ENCODE results near the gene GPR21. TPM values are rescaled to one million over a fixed set of nuclear protein-coding genes. Genes with fewer than 3 reads are reported as not detected.

Gene GPR21
- total RNA-seq, 2 experiments from 2014 or later: 0.74 to 0.89 TPM

DNA sequence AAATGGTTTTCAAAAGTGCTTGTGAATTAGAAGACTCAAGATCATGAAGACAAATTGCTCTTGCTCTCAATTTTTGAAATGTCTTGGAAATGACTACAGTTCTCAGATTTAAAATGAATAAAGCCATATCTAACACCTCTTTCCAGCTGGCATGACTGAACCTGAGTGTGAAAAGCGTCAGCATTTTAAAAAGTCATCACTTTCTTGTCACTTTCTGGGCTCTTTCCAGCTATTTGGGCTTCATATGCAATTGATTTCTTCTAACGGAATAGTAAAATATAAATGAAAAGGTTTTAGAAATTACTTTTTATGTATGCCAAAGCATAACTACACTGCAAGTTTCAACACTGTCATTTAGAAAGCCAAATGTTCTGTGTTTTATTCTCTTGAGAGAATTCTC is 2.3 kb downstream of the GPR21 start:
- intact Hi-C loops (cut with DNase I, micrococcal nuclease): no loop called here
- Mint-ChIP-seq H3K27ac (no peak overlapping the region), H3K27me3 (no peaks in the 10 kb centered on the region), H3K4me3 (no peak overlapping the region), H3K4me1 (ENCODE audit: low read depth) (peaks cover 12% of the 10 kb centered on the region), H3K36me3 (ENCODE audit: low read depth) (peaks cover 37% of the 10 kb centered on the region), H3K9me3 (no peaks in the 10 kb centered on the region)
- Histone ChIP-seq H3K27ac (ENCODE audit: low read depth in 1 of 2, low read length in 2 of 2) (no peak overlapping the region), H3K27me3 (ENCODE audit: control insufficient read depth in 1 of 2, insufficient read depth in 2 of 2, low read length in 2 of 2) (no peaks in the 10 kb centered on the region), H3K36me3 (ENCODE audit: insufficient read depth, low read length) (peaks cover 17% of the 10 kb centered on the region), H3K4me3 (ENCODE audit: low read length) (no peak overlapping the region), H3K4me1 (ENCODE audit: insufficient read depth, low read length) (no peaks in the 10 kb centered on the region), H3K9me3 (ENCODE audit: control insufficient read depth in 1 of 2, insufficient read depth in 1 of 2, low read length in 2 of 2) (no peaks in the 10 kb centered on the region)
- ChIA-PET POLR2A (no interaction called here), CTCF (no interaction called here)
- DNase-seq (no peak), ATAC-seq (ENCODE audit: poor library complexity) (no peak)
- TF ChIP-seq, protein P1, sequence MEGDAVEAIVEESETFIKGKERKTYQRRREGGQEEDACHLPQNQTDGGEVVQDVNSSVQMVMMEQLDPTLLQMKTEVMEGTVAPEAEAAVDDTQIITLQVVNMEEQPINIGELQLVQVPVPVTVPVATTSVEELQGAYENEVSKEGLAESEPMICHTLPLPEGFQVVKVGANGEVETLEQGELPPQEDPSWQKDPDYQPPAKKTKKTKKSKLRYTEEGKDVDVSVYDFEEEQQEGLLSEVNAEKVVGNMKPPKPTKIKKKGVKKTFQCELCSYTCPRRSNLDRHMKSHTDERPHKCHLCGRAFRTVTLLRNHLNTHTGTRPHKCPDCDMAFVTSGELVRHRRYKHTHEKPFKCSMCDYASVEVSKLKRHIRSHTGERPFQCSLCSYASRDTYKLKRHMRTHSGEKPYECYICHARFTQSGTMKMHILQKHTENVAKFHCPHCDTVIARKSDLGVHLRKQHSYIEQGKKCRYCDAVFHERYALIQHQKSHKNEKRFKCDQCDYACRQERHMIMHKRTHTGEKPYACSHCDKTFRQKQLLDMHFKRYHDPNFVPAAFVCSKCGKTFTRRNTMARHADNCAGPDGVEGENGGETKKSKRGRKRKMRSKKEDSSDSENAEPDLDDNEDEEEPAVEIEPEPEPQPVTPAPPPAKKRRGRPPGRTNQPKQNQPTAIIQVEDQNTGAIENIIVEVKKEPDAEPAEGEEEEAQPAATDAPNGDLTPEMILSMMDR (IDR thresholded peaks at IDR 0.05): no peak

DNA sequence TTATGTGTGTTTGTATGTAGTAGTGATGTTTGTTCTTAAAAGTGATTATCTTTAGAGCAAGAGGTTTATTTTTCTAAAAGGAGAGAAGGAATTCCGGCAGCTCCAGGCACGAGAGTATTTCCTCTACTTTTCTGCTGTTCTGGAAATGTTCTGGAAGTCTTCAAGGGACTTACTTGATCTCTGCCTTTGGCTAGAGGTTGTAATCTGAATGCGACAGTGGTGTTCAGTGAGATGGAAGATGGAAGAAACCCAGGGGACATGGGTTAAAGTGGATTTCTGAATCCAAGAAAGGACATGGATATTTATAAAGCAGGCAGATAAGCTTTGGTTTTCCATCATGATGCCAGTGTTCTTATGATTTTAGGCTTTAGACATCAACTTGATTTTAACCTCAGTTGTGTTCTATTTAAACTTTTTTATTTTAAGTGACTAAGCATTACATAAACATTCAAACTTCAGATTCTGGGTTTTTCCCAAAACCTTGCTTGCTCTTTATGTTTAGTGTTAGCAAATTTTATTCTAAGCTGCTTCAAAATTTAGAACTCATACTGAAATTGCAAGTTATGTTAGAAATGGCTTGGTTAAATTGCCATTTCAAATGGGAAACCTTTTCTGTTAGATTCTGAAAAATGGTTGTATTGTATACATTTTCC is 3.6 kb downstream of the GPR21 start:
- no peak for DNase-seq
- Histone ChIP-seq H3K27ac (ENCODE audit: low read depth in 1 of 2, low read length in 2 of 2) (no peak overlapping the region), H3K9me3 (ENCODE audit: control insufficient read depth in 1 of 2, insufficient read depth in 1 of 2, low read length in 2 of 2) (no peaks in the 10 kb centered on the region), H3K36me3 (ENCODE audit: insufficient read depth, low read length) (peaks cover 20% of the 10 kb centered on the region), H3K4me1 (ENCODE audit: insufficient read depth, low read length) (no peaks in the 10 kb centered on the region), H3K27me3 (ENCODE audit: control insufficient read depth in 1 of 2, insufficient read depth in 2 of 2, low read length in 2 of 2) (no peaks in the 10 kb centered on the region), H3K4me3 (ENCODE audit: low read length) (no peak overlapping the region)
- H3K27me3 Mint-ChIP-seq: no peaks in the 10 kb centered on the region
- H3K36me3 Mint-ChIP-seq (ENCODE audit: low read depth): peaks cover 42% of the 10 kb centered on the region
- intact Hi-C loops (cut with DNase I, micrococcal nuclease): no loop called here
- TF ChIP-seq, protein P1 (IDR thresholded peaks at IDR 0.05): no peak
- ChIA-PET POLR2A (interaction anchor here (0.7 to 1.2 kb wide), 2 partner anchors 10 to 21 kb away, joined by 3 read pairs; no protein-coding TSS in a partner anchor), CTCF (interaction anchor here (1.3 kb wide), 1 partner anchor 40 kb away, joined by 3 read pairs; no protein-coding TSS in a partner anchor)
- ATAC-seq (ENCODE audit: poor library complexity): no peak
- H3K9me3 Mint-ChIP-seq: no peaks in the 10 kb centered on the region
- H3K4me1 Mint-ChIP-seq (ENCODE audit: low read depth): peaks cover 7% of the 10 kb centered on the region
- H3K27ac Mint-ChIP-seq: no peak overlapping the region
- no peak overlapping the region for H3K4me3 Mint-ChIP-seq

DNA sequence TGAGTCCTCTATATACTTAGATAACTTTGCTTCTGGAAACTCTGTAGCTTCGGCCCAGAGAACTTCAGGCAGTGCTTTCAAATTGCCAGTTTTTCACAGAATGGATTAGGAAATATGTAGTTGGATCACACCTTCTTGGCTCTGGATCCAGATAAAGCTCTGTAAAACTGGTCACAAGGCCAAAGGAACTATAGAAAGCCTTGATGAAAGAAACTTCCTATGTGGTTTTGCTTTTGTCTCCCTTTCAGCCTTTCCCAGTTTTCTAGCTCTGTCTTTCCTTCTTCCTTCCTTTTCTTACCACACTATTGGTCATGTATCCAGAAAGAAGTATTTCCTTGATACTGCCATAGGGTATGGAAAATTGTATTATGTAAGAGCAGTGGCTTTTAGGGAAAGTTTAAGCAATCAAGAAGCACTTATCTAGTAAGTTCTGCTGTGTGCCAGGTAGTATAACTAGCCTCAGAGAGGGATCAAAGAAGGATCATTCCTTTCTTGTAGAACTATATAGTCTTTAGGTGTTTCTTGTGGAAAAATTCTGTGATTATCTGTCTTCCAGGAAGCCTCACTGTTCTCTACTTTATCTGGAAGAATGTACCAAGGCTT is 6.3 kb downstream of the GPR21 start:
- H3K4me1 Mint-ChIP-seq (ENCODE audit: low read depth): no peaks in the 10 kb centered on the region
- Histone ChIP-seq H3K36me3 (ENCODE audit: insufficient read depth, low read length) (peaks cover 19% of the 10 kb centered on the region), H3K4me1 (ENCODE audit: insufficient read depth, low read length) (no peaks in the 10 kb centered on the region), H3K4me3 (ENCODE audit: low read length) (no peak overlapping the region), H3K27me3 (ENCODE audit: control insufficient read depth in 1 of 2, insufficient read depth in 2 of 2, low read length in 2 of 2) (no peaks in the 10 kb centered on the region), H3K27ac (ENCODE audit: low read depth in 1 of 2, low read length in 2 of 2) (no peak overlapping the region), H3K9me3 (ENCODE audit: control insufficient read depth in 1 of 2, insufficient read depth in 1 of 2, low read length in 2 of 2) (no peaks in the 10 kb centered on the region)
- H3K9me3 Mint-ChIP-seq: no peaks in the 10 kb centered on the region
- peaks cover 55% of the 10 kb centered on the region for H3K36me3 Mint-ChIP-seq (ENCODE audit: low read depth)
- no peak for DNase-seq
- H3K4me3 Mint-ChIP-seq: no peak overlapping the region
- ChIA-PET POLR2A (no interaction called here), CTCF (no interaction called here)
- intact Hi-C loops (cut with DNase I, micrococcal nuclease): no loop called here
- no peaks in the 10 kb centered on the region for H3K27me3 Mint-ChIP-seq
- no peak overlapping the region for H3K27ac Mint-ChIP-seq
- TF ChIP-seq, protein P1 (IDR thresholded peaks at IDR 0.05): no peak
- ATAC-seq (ENCODE audit: poor library complexity): no peak

Measured in CD4-positive, alpha-beta T cell (primary cell).